SK-N-MC (cell line): ENCODE measurements around the gene CCRL2.

Experiments
- EZH2 ChIP-seq: fragments of 200-600 bp; sonication (generic); IDR thresholded peaks from one replicate; pipeline ENCODE4 v1.6.1; 2017; ENCODE audit warnings: antibody characterized with exemption
- POLR2AphosphoS5 ChIP-seq: IDR thresholded peaks from 2 replicates; pipeline ENCODE4 v1.6.1; 2012; ENCODE audit warnings: mild to moderate bottlenecking, low read depth, low read length, borderline replicate concordance

DNA sequence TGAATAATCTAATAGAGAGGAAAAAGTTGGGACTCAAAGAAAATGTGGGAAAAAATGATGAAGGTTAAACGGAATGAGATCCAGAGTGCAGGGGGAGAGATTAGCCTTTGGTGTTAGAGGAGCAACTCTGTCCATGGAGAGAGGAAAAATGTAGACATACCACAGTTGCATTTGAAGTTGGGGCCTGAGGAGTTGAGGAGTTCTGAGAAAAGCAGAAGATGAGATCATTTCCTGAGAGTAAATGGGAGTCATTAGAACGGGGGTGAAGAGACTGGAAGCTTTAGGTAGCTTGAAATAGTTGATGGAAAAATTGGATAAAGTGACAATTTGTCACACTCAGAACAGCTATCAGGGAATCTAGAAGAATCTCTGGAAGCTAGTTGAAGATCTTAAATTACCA lies 7.5 kb upstream of the CCRL2 start:
- TF ChIP-seq EZH2 = no peak
- no peak for TF ChIP-seq POLR2AphosphoS5
